Activated CD4-positive, alpha-beta T cell treated with anti-CD3 and anti-CD28 coated beads for 24 hours (primary cell): ENCODE measurements around the gene CENPN.

Experiments
- DNase-seq, 2 donors: peaks; one replicate each; pipeline ENCODE4 v3.0.0-alpha.2; 2020; ENCODE audit warnings: low read depth in 2 of 2

CENPN gene

DNA sequence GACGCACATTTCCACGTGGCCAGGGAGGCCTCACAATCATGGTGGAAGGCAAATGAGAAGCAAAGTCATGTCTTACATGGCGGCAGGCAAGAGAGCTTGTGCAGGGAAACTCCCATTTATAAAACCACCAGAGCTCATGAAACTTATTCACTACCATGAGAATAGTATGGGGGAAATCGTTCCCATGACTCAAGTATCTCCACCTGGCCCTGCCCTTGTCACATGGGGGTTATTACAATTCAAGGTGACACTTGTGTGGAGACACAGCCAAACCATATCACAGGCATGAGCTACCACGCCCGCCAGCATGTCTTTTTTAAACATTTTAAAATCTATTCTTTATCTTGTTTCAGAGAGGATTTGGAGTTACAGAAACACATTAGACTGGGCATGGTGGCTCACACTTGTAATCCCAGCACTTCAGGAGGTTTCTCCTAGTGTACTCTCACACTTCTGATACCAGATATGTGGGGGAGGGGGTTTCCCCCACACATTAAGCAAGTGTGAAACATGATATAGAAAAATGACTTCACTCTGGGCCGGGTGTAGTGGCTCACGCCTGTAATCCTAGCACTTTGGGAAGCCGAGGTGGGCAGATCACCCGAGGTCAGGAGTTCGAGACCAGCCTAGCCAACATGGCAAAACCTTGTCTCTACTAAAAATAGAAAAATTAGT is 23.1 kb downstream of the CENPN start:
- peak; percentile 4 to 11 for DNase-seq

DNA sequence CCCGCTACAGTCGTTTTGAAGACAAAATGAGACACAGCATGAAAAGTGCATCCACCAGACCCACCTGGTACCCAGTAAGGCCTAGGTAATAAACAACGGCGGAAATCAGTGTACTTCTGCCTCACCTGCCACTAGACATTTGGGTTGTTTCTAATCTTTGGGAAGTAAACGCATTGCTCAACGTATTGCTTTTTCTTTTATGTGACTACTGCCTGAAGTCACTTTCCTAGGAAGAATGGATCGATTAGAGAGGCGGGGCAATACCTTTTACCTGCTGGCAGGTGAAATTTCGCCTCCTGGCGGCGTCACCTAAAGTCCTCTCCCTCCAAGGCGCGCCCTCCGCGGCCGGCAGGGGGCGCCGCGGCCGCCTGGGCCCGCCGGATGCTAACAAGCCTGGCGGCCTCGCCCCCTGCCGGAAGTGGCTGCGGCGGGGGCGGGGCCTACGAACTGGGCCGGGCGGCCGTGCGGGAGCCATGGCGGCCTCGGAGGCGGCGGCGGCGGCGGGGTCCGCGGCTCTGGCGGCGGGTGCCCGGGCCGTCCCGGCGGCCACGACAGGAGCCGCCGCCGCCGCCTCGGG is 28.5 kb downstream of the CENPN start, which contains the start of gene ATMIN:
Gene ATMIN, plus strand, starts transcription at position 445 of the 577 bp plus-strand sequence. Its CDS starts 29 bp downstream, at position 474.
- DNase-seq, result peak; percentile 78 to 86

DNA sequence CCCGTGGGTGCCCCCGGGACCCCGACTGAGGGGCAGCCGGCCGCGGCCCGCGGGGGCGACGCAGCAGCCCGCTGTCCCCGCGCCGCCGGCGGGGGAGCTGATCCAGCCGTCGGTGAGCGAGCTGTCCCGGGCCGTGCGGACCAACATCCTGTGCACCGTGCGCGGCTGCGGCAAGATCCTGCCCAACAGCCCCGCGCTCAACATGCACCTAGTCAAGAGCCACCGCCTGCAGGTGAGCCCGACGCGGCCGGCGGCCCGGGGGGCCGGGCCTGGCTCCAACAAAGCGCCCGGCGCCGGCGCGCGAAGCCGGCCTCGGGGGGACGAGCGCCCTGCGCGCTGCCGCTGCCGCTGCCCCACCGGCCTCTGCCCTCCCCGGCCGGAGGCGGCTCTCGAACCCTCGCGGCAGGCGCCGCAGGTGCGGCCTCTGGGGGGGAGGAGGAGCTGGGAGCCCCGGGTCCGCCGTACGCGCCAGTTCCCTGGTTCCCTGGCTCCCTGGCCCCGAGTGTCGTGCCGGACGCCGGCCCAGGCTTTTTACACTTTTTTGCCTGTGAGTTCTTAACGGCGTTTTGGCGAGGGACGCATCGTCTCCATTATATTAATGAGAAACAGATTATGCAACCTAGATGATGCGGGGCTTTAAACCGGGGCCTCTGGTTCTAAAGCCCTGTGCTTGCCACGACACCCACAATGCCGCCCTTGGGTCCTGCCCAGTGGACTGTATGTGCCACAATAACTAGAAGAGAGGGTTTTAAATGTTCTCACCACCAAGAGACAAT is 29.1 kb downstream of the CENPN start:
- DNase-seq, result no peak

DNA sequence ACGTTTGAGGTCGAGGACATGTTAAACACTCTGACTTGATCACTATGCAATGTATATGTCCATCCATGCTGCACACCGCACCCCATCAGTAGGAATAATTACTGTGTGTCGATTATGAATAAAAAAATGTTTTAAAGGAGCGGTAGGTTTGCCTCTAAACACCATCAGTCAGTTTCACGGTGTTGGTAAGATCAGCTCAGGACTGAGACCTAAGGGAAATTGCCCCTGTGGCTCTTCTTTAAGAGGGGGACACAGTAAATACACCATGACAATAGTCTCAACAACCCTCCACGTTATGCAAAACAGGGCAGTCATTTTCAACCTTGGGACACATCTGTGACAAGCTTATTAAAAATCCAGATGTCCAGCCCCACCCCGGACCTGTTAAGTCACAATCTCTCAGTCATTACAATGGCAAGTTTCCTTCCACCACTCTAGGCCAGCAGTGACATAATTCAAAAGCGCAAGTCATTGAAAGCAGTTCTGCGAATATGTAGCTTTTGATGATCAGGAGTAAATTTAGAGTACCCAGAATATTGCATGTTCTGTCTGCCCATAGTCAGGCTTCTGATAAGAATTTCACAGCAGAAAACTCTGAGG is 29.8 kb downstream of the CENPN start:
- no peak for DNase-seq

DNA sequence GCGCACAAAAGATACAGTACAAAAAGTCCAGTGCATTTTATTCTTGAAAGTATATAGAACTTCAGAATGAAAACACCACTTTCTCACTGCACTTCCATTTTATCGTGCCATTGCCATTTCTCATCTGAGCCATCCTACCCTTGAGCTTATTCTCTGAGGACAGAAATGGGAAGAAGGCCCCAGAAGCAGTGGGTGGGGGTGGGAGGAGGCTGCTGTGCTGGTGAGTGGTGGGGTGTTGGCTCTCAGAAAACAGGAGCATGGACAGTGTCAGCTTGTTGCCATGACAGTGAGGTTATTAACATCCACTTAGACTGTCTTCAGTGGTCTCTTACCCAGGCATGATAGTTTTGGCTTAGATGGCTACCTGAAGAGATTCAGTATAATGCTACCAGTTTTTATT is 33.1 kb downstream of the CENPN start:
- no peak for DNase-seq

DNA sequence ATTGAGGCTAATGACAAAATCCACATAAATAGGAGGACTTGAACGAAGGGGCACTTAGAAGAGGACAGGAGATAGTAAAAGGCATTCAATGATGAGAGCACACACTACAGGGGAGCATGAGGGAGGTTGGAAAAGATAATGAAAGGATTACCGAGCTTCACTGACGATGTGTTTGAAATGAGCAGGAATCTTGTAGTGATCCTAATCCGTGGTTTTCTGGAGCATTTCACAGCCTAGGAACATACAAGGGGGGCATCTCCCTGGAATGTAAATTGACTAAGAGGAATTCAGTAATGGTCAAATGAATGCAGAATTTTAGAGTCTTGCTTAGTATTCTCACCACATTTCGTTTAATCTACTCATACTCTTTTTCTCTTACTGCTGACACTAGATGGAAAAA is 33.8 kb downstream of the CENPN start:
- DNase-seq, result no peak

DNA sequence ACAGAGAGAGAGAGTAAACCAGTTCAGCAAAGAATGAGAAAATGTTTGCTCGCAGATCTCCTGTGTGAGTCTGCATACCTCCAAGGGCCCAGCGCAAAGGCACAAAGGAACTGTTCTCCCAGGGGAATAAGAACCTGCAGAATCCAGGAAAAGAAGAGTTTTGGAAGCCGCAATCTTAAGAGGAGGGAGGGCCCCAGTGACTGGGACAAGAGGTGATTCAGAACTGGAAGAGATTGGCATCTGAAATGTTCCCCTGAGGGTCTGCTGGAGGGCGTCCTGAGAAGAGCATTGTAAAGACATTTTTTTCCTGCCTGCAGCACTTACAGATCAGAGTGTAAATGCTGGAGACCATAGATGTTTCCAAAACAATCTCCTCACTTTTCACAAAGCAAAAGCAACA is 34.7 kb downstream of the CENPN start:
- DNase-seq, result no peak

DNA sequence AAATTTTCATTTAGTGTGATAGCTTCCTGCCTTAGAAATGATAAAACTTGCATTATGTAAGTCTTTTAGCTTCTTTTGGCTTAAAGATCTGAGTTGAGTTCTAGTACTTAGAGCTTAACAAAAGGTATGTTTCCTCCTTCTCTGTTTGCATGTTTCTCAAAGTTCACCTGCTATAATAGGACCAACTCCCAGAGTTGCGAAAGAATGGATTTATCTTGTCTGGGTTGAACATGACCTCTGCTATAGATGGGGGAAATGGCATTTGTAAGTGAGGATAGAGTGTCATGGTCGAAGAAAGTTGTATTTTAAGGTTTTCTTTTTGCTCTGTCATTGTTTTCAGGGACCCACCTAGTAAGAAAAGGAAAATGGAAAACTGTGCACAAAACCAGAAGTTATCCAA is 35.8 kb downstream of the CENPN start:
- DNase-seq, result no peak

DNA sequence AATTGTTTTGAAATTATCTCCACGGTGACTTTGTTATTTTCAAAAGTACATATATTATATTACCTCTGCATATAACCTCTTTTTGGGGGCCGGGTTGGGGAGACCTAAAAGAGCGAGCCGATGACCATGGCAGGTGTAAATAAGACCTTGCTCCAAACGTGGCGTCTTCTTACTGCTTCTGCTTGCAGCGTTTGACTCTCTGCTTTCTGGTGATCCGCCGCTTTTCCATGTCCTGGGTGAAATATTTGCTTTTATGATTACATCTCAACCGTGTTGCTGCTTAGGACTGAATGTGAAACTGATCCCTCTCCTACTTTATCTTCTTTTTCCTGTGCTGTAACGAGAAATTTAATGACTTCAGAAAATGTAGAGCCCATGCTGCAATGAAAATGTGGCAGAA is 46.7 kb downstream of the CENPN start:
- DNase-seq, result no peak

DNA sequence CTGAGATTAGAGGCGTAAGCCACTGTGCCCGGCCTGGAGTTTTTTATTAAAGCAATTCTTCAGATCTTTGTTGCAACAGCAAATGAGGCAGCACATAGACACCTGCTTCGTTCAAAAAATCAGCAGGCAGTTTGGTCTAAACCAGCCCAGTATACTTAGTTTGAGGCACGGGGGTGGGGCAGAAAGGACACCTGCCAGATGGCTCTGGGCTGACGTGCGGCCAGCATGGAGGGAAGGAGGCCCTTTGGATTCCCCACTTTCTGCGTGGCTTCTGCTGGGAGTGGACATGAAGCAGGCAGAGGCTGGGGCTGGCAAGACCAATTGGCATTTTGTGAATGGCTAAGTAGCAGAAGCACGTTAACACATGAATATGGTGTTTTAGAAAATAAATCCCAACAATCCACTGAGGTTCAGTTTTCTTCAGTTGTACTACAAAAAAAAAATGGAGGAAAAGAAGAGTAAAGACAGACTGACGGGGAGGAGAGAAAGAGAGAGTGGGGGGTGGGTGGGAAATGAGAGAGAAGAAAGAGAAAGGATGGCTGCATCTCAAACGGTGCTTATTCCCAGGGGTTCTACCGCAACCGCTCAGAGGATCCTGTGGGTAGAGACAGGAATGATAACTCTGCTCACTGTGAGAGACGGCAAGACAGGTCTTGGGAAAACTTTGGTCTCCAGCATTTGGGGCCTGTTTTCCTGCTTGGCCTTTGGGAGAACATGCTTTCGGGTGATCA is 53.7 kb downstream of the CENPN start:
- DNase-seq, result no peak

DNA sequence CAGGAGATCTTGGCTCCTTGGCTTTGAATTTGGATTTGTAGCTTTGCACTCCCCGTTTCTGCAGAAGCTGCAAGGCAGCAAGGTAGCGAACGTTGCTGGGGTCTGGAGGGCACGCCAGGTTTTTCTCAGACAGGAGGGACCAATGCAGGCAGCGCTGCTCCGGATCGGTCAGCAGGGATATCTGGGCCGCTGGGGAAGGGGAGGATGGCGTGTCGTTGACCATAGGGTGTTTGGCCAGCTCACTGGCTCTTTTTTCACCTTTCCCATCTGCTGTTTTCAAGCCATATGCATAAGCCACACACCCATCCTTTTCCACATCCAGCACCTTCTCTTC is 54.3 kb downstream of the CENPN start:
- DNase-seq, result no peak

DNA sequence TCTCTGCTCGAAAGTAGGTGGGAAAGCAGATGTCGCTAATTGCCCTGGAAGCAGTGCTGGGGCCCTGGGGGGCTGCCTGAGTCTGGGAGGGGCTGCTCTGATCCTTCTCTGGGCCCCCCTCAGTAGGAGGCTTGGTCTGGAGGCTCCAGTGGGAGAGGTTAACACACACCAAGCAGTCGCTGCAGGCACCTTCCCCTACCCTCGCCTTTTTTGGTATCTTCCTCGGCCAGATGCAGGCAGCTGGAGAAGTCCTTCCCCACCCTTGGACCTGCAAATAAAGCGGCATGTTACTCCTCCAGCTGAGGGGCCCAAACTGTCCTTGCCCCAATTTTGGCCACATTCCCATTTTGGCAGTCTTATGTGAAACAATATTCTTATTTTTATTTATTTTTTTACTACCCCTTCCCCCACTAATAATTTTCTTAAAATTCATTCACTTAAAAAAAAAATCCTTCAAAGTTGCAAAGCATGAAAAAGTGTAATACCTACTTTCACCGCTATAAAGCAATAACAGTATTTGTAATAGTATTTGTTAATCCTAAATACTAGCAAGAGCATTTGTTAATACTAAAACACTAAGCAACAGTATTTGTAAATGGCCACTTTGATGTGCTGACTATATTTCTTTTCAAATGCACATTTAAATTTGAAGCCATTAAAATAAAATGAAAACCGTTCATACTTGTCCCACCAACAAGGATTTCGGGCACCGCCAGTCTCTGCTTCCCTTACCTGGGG is 55.0 kb downstream of the CENPN start:
- DNase-seq, result no peak

DNA sequence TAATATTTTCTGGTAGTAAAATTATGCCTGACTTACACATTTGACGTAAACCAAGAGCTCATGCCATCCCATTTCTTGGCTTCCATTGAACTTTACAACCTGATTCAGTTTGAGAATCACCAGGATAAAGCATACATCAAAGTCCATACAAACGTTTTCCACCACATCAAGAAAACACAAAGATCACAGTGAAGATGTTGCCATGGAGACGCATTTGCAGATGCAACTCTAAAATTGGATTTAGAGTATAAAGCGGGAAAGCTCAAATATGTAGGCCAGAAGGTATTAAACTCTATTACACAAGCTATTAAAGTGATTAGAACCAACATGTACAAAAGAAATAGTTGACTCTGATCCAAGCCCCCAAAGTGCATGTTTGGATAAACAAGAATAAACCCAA is 59.7 kb downstream of the CENPN start:
- DNase-seq, result no peak

DNA sequence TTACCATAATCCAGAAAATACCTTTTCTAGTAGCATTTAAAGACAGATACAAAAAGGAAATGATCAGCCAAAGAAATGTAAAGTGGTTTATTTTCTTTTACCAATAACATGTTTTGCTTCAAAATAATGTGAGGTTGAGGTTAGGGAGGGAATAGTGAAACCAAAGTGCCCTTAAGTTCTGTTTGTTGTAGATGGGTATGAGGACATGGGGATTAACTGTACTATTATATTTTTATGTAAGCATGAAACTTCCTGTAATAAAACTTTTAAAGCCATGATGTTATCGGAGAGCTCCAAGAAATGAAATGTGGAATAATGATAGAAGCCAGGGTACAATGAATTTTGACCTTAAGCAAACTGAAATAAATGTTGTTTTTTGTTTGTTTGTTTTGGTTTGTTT is 60.2 kb downstream of the CENPN start:
- DNase-seq, result no peak

DNA sequence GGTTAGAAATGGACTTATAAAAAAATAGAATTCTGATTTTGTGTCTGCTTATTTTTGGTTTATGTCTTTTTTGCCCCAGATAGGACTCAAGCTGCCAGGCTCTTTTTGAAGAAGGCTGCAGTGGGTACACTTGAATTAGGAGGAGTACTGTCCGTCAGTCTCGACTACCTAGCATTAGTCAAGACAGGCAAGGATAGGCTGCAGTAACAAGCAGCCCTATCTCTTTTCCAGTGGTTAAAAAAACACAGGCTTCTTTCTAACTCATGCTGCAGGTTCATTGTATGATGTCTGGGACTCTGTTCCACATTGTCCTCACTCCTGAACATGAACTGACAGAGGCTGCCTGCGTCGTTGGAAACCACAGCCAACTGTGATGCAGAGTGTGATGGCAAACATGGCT is 62.0 kb downstream of the CENPN start:
- DNase-seq, result no peak

DNA sequence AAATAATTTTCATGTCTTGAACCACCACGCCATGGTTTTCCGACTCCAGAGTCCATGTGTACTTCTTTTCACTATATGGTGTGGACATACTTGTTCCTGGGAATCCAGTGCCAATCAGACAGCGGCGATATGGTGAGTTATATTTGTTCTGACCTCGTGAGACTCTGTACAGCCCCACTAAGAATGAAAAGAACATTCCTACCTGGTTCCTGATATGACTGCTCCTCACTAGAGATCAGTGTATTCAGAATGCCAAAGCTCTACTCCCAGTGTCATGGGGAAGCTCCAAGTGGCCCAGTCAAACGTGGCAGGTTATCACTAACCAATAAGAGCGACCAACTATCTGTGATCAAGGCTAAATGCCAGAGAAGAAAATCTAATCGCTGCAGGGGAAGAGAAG is 64.0 kb downstream of the CENPN start:
- DNase-seq, result no peak

DNA sequence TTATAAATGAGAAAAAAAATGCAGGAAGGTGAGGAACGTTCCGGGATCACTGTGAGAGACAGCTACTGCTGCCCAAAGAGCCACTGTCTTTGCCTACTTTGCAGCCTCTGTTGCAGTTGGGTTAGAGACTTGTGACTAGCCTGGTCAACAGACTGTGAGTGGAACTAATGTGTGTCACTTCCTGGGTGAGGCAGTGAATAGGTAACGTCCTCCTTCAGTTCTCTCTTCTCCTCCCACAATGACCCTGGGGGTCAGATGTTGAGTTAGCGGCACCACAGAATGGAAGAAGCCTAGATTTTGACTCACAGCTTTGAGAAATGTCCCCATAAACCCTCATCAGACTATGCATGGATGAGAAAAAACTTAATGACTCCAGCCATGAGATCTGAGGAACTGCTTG is 64.8 kb downstream of the CENPN start:
- DNase-seq, result no peak

DNA sequence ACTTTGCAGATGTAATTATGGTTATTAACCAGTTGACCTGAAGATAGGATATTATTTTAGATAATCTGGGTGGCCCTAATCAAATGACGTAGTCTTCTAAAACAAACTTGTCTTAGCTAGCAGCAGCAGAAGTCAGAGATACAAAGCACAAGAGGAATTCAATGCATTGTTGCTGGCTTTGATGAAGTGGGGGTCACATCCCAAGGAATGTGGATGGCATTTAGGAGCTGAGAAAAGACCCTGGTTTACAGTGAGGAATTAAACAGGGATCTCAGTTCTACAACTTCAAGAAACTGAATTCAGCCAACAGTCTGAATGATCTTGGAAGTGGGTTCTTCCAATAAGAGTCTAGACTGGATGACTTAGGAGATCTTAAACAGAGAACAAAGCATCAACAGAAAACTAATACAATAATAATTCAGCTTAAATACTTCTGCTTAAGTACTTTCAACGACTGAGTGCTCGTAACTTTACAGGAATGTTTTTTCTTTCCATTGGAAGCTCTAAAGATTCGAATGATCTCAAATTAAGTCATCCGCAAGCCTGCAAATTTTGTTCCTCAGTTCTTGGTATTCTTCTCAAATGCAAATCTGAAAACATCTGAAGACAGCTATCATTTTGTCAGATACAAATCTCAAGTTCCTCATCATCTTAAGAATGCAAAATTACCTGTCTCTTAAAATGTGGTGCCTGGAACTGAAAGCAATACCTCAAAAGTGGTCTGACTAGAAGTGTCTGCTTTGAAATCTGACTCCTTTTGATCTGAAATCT is 66.7 kb downstream of the CENPN start:
- no peak for DNase-seq

DNA sequence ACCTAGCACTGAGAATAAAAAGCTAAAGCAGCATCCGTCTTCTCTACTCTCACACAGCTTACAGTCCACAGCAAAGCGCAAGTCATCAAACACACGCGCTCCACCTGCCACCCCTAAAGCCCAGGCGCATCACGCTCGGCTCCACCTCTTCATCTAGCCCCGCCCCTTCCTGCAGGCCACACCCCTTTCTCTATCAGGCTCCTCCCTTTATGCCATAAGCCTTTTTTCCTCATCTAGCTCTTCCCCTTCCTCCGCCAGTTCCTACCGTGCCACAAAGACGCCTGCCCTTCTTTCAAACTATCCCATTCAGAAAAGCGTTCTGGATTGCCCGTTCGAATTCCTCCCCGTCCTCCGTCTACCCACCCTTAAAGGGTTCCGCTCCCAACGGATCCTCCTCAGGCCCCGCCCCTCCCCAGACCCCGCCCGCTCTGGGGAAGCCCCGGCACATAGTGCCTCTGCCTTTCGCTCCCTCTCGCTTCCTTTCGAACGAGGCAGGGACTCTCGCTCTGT is 69.6 kb downstream of the CENPN start:
- DNase-seq, result peak; percentile 88 to 94
